ENCODE measurements around the gene CACFD1.
A peak's percentile ranks its signal among the peaks of the same experiment; 100 is the strongest.
"Not testable (repeated sequence)": the region's sequence is repeated elsewhere in the genome, so short reads cannot be mapped to it uniquely, and the experiment has no call there.

The CACFD1 gene

GRCh38 chr9:133440874-133441273 is 18.9 kb upstream of the CACFD1 start:
- DNase-seq (ENCODE audit: low spot score) = no peak

DNA sequence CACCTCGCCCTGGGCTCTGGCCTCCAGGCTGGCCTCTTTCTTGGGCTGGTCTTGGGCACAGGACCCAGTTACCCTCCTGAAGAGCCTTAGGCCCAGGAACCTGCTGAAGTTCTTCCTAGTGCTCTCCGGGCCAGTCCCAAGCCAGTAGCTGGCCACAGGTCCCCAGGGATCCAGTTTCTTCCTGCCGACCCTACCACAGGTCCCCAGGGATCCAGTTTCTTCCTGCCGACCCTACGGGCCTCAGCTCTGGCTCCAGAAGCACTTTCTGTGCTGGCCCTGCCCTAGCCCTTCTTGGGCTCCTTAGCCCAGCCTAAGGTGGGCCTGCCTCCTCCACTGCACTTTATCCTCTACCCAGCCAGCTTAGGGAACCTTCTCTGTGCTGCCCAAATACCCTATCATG is 18.2 kb upstream of the CACFD1 start:
- no peak for DNase-seq (ENCODE audit: low spot score)

- no peak for DNase-seq (ENCODE audit: low spot score)
Observed at GRCh38 chr9:133443248-133443647, 16.5 kb upstream of the CACFD1 start.

GRCh38 chr9:133443982-133444381 is 15.8 kb upstream of the CACFD1 start:
- peak; percentile 60 for DNase-seq (ENCODE audit: low spot score)

GRCh38 chr9:133445293-133445969 is 14.3 kb upstream of the CACFD1 start:
- DNase-seq (ENCODE audit: low spot score) = no peak

GRCh38 chr9:133448487-133448972 is 11.2 kb upstream of the CACFD1 start:
- DNase-seq (ENCODE audit: low spot score) = no peak

DNA sequence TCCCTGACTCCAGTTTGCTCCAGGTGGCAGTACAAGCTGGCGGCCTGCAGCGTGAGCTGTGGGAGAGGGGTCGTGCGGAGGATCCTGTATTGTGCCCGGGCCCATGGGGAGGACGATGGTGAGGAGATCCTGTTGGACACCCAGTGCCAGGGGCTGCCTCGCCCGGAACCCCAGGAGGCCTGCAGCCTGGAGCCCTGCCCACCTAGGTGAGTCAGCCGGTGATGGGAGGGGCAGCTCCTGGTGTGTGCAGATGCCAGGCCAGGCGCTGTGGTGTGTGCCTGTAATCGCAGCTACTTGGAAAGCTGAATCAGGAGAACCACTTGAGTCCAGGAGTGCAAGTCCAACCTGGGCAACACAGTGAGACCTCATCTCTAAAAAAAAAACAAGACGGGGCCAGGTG is 10.0 kb upstream of the CACFD1 start:
- DNase-seq (ENCODE audit: low spot score) = no peak

DNA sequence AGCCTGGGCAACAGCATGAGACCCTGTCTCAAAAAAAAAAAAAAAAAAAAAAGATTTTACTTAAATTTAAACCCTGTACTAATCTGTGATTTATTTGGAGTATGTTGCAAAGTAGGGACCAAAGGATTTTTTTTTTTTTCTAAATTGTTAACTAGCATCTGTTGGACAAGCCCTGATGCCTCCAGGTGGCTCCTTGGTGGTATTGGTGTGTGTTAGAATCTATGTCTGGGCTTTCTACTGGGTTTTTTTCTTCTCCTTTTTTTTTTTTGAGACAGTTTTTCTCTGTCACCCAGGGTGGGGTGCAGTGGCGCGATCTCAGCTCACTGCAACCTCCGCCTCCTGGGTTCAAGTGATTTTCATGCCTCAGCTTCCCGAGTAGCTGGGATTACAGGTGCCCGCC is 7.9 kb upstream of the CACFD1 start:
- not testable (repeated sequence) for DNase-seq (ENCODE audit: low spot score)

GRCh38 chr9:133452562-133452961 is 7.2 kb upstream of the CACFD1 start:
- DNase-seq (ENCODE audit: low spot score) = no peak

GRCh38 chr9:133453651-133454050 is 6.1 kb upstream of the CACFD1 start:
- DNase-seq (ENCODE audit: low spot score) = no peak

- DNase-seq (ENCODE audit: low spot score) = no peak
Observed at GRCh38 chr9:133454325-133454724, 5.5 kb upstream of the CACFD1 start.

DNA sequence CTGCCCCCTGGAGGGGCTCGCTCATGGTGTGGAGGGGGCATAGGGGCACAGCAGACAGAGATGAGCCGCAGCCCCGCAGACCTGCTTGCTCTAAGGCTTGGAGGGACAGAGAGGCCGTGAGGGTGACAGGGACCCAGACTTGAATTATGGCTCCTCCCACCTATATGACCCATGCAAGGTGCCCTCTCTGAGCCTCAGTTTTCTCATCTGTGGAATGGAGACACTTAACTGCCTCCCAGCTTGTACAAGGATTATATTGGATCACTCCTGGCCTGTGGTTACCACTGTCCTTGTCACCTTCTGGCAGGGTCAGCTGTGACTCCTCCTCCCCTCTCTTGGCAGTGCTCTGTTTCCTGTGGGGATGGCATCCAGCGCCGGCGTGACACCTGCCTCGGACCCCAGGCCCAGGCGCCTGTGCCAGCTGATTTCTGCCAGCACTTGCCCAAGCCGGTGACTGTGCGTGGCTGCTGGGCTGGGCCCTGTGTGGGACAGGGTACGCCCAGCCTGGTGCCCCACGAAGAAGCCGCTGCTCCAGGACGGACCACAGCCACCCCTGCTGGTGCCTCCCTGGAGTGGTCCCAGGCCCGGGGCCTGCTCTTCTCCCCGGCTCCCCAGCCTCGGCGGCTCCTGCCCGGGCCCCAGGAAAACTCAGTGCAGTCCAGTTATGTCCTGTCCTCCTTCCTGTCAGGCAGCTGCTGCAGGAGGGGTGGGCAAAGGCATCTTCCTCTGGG is 4.7 kb upstream of the CACFD1 start:
- DNase-seq (ENCODE audit: low spot score) = no peak

GRCh38 chr9:133455936-133456335 is 3.8 kb upstream of the CACFD1 start:
- DNase-seq (ENCODE audit: low spot score) = no peak

GRCh38 chr9:133456409-133456808 is 3.4 kb upstream of the CACFD1 start:
- no peak for DNase-seq (ENCODE audit: low spot score)

GRCh38 chr9:133457233-133457632 is 2.5 kb upstream of the CACFD1 start:
- DNase-seq (ENCODE audit: low spot score) = no peak

DNA sequence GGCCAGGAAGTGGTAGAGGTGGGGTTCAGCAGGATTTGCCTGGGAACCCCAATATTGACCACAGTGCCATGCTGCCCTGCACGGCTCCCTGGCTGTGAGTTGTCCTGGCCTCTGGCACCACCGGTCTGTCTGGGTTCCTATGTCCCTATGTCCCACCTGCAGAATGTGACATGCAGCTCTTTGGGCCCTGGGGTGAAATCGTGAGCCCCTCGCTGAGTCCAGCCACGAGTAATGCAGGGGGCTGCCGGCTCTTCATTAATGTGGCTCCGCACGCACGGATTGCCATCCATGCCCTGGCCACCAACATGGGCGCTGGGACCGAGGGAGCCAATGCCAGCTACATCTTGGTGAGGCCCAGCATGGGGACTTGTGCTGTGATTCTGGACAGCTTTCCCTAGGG is 2.0 kb upstream of the CACFD1 start:
- no peak for DNase-seq (ENCODE audit: low spot score)

- DNase-seq (ENCODE audit: low spot score) = no peak
Observed at GRCh38 chr9:133458643-133459312, 1.0 kb upstream of the CACFD1 start.

DNA sequence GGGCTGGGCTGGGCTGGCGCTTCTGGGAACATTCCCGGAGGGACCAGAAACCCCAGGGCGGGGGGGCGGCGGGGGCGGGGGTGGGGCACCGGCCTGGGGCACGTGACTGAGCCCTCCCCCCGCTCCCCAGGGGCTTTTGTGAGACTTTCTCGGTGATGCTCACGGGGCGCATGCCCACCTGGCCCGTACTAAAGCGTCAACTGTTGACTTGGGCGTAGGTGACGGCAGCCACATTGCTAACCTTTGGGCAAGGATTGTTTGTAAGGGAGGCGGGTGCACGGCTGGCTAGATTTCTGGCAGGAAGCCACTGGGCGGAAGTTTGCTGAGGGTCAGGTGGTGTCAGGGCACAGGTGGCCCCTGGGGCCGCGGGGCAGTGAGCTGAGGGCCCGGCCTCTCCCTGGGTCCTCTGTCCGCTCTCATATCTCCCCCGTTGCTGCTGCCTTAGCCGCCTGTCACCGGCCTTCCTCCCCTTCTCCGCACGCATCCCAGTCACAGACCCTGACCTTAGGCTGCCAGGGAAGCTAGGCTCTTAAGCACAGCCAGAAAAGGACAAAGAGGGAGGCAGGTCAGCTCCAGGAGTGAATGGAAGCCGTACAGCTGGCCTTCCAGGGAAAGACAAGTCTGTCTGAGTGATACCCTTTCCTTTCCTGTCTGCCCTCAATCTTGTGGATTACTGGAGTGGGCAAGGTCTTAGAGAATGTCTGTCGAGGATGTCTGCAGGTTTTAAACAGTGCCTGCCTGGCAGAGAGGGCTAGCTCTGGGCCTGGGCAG is 812 bp downstream of the CACFD1 start:
- DNase-seq (ENCODE audit: low spot score) = no peak

GRCh38 chr9:133461975-133462374 is 2.2 kb downstream of the CACFD1 start:
- no peak for DNase-seq (ENCODE audit: low spot score)

GRCh38 chr9:133463234-133463863 is 3.6 kb downstream of the CACFD1 start:
- no peak for DNase-seq (ENCODE audit: low spot score)

DNA sequence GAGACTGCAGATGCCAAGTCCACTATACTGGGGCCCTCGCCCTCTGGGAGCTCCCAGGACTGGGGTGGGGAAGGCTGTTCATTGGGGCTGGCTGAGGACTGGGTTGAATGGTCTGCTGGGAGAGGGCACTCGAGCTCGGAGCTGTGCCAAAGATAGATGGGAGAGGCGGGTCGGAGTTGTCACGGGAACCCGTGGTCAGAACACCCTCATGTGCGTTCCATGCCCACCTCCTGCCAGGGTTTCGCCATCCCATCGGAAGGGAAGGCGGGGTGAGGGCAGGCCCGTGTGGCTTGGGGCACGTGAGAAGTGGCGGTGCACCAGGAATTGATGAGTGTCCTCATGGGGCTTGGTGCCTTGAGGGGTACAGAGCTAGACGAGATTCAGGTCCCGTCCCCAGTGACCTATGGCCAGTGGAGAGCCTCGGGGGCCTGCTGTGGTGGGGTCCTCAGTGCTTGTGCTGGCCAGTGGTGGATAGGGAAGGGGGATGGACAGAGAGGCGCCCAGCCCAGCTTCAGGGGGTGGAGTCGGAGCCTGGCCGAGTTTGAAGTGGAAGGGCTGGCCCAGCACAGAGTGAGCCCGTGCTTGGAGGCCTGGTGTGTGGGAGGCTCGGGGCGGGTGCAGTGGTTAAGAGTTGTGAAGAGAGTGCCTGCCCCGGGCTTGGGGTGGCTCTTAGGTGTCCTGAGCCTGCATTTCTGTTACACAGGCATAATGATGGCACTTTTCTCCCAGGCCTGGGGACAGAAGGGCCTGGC is 4.3 kb downstream of the CACFD1 start:
- no peak for DNase-seq (ENCODE audit: low spot score)

Data from AG08396 (cell line).